Epithelial cell of esophagus (primary cell): ENCODE data around the gene DTNA.

Experiments
- DNase-seq: peaks from one replicate; pipeline ENCODE4 v3.0.0; 2010; ENCODE audit warnings: low read depth
- H3K4me3 ChIP-seq: 2 replicates; pipeline ENCODE4 v1.5.1; 2011; ENCODE audit warnings: mild to moderate bottlenecking, low read length, control low read depth
- TF ChIP-seq, protein P1 (sequence below): IDR thresholded peaks from 2 replicates; pipeline ENCODE4 v1.5.1; 2011; ENCODE audit warnings: low read depth, mild to moderate bottlenecking, low read length, control low read depth, inconsistent platforms; ENCODE audit not compliant: insufficient read depth; ENCODE audit errors: missing control alignments

DTNA gene

DNA sequence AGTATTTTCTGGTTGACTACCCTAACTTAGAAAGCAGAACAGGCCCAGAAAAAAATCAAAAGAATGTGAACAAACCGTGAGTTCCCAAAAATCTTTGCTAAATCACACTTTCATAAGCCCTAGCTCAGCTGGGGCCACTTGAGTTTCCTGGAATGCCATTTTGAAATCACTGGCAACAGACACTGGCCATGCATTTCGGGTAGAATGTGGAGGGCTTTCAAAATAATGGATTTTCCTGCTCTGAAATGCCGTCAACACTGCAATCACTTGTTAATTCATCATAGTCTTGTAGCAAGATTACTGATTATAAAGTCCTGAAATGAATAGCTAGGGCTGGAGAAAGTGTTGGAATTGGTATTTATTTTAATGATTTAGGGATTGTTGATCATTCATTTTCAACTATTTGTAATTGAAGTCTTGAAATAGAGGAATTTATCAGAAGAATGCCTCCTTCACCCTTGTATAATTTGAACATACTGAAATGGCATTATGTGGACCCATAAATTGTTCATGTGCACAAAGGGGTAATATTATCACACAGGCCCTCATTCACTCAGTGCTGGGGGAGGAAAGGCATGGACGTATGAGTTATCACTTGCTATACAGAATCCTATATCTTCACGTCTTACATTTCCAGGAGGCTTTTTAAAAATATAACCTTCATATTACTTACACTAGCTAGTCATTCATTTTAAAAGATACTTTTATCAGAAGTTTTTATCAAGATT, 134.8 kb downstream of the DTNA start:
- no peak for DNase-seq
- no peak overlapping the region for H3K4me3 ChIP-seq
- TF ChIP-seq, protein P1, sequence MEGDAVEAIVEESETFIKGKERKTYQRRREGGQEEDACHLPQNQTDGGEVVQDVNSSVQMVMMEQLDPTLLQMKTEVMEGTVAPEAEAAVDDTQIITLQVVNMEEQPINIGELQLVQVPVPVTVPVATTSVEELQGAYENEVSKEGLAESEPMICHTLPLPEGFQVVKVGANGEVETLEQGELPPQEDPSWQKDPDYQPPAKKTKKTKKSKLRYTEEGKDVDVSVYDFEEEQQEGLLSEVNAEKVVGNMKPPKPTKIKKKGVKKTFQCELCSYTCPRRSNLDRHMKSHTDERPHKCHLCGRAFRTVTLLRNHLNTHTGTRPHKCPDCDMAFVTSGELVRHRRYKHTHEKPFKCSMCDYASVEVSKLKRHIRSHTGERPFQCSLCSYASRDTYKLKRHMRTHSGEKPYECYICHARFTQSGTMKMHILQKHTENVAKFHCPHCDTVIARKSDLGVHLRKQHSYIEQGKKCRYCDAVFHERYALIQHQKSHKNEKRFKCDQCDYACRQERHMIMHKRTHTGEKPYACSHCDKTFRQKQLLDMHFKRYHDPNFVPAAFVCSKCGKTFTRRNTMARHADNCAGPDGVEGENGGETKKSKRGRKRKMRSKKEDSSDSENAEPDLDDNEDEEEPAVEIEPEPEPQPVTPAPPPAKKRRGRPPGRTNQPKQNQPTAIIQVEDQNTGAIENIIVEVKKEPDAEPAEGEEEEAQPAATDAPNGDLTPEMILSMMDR: no peak

DNA sequence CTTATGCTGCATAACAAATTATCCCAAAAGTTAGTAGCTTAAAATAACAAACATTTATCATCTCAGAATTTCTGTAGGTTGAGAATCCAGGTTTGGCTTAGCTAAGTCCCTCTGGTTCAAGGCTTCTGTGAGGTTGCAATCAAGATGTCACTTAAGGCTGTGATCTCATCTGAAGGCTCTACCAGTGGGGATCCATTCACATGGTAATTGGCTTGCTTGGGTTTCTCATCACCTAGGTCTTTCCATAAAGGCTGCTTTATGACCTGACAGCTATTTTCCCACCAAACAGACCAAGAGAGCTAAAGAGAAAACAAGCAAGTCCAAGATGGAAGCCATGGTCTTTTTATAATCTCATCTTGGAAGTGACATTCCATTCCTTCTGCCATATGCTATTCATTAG, 137.3 kb downstream of the DTNA start:
- no peak overlapping the region for H3K4me3 ChIP-seq
- TF ChIP-seq, protein P1: no peak
- DNase-seq: no peak

DNA sequence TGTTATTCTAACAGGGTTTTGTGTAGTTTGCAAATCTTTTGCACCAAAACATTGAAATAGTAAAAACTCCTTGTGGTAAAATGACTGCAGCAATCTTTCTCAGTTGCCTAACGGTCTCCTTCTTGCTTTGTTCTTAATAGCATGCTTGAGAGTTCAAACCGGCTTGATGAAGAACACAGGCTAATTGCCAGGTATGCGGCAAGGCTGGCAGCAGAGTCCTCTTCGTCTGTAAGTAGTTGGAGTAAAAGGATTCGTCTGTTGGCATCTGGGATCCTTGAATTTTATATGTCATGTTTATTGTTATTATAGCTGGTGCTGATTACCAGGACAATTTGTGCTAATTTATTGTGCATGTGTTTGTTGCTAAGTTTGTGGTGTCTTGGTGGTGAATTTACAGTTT, 138.1 kb downstream of the DTNA start:
- TF ChIP-seq, protein P1: no peak
- no peak for DNase-seq
- no peak overlapping the region for H3K4me3 ChIP-seq

DNA sequence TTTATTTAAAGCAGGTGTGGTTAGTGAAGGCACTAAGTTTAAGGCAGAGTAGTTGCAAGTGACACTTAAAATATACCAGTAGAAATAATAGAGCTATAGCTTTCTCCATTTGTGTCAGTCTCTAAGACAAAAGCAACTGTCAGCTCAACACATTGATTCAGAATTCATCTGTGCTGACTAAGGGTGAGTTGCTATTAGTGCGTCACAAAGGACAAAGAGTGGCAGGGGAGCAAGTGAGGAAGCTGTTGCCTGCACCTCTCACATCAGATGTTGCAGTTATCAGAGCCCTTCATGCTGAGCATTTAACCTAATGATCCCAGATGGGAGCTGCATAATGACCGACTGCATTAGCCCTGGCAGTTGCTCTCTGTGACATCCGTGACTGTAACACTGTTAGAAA, 138.6 kb downstream of the DTNA start:
- DNase-seq: peak; percentile 28
- no peak overlapping the region for H3K4me3 ChIP-seq
- TF ChIP-seq, protein P1: no peak

DNA sequence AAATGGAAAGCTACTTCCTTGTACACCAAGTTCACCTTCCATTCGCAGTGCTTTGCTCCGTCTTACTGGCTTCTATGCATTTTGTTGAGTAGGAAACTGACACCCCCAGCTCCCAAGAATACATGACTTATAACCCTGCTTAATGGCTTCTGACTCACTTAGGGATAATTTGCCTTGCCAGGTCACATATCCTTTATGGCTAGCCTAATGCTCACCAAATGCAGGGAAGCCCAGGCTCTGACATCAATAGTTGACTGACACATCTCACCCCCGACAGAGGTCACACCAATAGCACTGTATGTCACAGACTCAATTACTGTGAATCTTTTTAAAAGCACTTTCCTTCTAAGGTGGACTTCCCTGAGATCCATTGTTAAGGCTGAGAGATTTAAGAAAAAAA, 147.2 kb downstream of the DTNA start:
- no peak overlapping the region for H3K4me3 ChIP-seq
- TF ChIP-seq, protein P1: no peak
- DNase-seq: no peak

DNA sequence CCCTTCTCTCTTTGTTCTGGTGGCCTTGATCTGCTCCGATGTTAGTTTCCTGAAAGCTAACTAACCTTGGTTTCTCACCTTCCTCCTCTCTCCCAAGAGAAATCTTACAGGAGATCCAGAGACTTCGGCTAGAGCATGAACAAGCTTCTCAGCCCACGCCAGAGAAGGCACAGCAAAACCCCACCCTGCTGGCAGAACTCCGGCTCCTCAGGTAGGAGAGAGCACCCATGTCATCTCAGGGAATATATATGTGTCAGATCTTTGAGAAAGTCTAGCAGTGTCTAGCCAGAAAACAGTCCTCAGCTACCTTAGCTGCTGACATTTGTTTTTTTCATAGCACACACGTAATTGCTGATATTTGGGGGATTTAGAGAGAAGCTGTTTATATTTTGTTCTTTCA, 148.1 kb downstream of the DTNA start:
- no peak for DNase-seq
- H3K4me3 ChIP-seq: no peak overlapping the region
- TF ChIP-seq, protein P1: no peak

DNA sequence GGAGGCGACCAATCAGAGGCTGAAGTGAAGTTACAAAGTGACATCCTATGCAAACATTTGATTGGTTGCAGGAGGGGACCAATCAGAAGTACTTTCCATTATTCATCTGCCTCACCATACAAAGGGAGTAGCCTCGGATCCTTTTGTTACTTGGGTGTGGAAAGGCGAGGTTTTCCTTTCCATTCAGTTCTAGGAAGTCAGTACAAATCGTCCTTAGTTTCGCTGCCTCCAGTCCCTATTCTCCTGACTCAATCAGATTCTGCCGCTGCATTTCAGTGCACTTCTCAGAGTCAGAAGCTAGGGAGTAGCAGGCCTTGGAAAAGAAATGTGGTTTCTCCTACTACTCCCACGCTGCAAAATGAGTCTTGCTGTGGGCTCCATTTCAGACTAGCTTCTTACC, 149.4 kb downstream of the DTNA start:
- DNase-seq: no peak
- TF ChIP-seq, protein P1: no peak
- no peak overlapping the region for H3K4me3 ChIP-seq
